Measurements from ENCODE around the gene SYNC. TPM values are rescaled to one million over a fixed set of nuclear protein-coding genes. Genes with fewer than 3 reads are reported as not detected.

Gene SYNC
- 9.1 TPM for total RNA-seq

- intact Hi-C loops (cut with DNase I): no loop called here
- DNase-seq (ENCODE audit: low spot score) (peak; percentile 71), ATAC-seq (peak; percentile 77)
Measured at GRCh38 chr1:32702599-32703478, at the start of gene SYNC. SYNC (minus strand) TSS chr1:32702770; CDS start chr1:32702660, 110 bp downstream.

DNA sequence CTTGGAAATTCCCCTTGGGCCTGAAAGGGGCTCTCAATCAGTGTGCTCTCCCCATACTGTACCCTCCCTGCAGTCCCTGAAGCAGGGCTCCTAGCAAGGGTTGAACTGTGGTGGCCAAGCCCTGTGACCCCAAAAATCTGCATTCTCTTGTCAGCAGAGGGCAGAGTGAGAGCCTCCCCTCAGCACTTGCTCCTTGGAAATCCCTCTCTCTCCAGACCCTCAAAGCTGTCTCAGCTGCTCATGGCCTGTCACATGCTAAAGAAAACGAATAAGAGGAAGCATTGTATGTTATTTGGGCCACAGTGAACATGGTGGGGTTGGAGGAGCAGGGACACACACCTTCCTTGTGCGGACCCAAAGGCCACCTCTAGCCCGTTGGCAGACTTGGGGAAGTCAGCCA, 47.2 kb upstream of the SYNC start:
- ATAC-seq (no peak), DNase-seq (ENCODE audit: low spot score) (no peak)
- intact Hi-C loops (cut with DNase I): no loop called here

DNA sequence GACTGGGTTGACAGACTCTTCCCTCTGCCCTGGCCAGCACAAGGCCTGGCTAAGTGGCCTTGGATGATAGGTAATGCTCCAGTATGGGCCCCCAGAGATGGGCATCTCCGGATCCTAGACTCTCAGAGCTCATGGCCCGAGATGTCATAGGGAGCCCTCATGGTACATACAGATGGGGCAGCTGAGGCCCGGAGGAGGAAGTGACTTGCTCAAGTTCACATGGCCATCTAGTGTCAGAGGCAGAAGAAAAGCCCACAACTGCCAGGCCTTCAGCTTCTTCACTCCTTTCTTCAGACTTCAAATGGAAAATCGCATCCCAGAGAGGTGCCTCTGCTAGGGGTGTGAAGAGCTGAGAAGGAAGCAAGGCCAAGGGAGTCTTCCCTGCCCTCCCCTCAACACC, 46.8 kb upstream of the SYNC start:
- DNase-seq (ENCODE audit: low spot score): no peak
- no peak for ATAC-seq

DNA sequence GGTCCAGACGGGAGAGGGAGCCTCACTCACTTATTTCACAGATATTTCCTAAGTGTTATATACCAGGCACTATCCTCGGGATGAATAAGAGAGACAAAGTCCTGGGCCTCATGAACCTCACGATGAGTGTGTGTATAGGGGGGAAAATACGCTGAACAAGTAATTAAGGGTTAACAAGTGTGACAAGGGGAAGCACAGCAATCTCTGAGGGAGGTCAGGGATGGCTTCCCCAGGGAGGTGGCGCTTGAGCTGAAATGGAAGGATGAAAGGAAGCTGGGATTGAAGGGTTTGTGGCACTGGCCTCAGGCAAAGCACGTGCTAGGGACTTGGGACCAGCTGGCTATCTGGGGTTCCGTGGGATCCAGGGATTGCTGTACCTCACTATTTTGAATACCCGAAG, 46.4 kb upstream of the SYNC start:
- DNase-seq (ENCODE audit: low spot score) (no peak), ATAC-seq (no peak)
- intact Hi-C loops (cut with DNase I): no loop called here

More for the DNA sequence above, 46.8 kb upstream of the SYNC start:
- intact Hi-C loops (cut with DNase I): no loop called here

DNA sequence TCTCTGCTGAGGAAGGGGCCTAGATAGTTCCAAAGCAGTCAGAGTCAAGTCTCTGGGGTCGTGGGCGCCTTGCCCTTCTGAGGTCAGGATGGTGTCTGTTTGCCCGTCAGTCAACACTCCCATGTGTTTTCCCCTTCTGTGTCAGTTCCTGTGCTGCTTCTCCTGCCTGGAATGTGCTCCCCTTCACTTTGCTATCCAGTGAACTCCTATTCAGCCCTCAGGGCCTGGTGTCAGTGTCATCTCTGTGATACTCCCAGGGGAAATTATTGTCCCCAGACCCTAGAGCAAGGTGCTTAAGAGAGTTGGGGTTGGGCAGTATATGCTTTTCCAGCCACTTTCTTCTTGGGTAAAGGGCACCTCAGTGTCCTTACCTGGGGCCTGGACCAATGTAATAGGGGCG, 45.8 kb upstream of the SYNC start:
- intact Hi-C loops (cut with DNase I): no loop called here
- ATAC-seq: no peak
- no peak for DNase-seq (ENCODE audit: low spot score)

DNA sequence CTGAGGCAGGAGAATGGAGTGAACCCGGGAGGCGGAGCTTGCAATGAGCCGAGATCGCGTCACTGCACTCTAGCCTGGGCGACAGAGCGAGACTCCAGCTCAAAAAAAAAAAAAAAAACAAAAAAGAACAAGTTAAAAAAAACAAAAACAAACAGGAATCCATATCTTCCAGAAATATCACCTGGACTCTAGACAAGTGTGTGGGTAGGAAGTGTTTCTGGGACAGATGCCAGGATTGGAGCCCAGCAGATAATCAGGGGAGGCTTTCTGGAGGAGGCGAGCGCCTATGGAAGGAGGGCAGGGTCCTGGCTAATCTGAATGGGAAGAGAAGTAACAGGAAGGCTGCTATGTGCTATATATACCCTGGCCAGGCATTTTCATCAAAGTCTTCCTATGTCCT, 43.6 kb upstream of the SYNC start:
- intact Hi-C loops (cut with DNase I): no loop called here
- no peak for DNase-seq (ENCODE audit: low spot score)
- ATAC-seq: no peak

GRCh38 chr1:32744071-32744425, 41.5 kb upstream of the SYNC start:
- intact Hi-C loops (cut with DNase I): no loop called here
- ATAC-seq: no peak
- no peak for DNase-seq (ENCODE audit: low spot score)

- intact Hi-C loops (cut with DNase I): no loop called here
- ATAC-seq (peak; percentile 3), DNase-seq (ENCODE audit: low spot score) (no peak)
Measured at GRCh38 chr1:32743380-32744070, 41.0 kb upstream of the SYNC start.

- no peak for DNase-seq (ENCODE audit: low spot score)
- ATAC-seq: peak; percentile 48
- intact Hi-C loops (cut with DNase I): no loop called here
Measured at GRCh38 chr1:32742956-32743355, 40.4 kb upstream of the SYNC start.

DNA sequence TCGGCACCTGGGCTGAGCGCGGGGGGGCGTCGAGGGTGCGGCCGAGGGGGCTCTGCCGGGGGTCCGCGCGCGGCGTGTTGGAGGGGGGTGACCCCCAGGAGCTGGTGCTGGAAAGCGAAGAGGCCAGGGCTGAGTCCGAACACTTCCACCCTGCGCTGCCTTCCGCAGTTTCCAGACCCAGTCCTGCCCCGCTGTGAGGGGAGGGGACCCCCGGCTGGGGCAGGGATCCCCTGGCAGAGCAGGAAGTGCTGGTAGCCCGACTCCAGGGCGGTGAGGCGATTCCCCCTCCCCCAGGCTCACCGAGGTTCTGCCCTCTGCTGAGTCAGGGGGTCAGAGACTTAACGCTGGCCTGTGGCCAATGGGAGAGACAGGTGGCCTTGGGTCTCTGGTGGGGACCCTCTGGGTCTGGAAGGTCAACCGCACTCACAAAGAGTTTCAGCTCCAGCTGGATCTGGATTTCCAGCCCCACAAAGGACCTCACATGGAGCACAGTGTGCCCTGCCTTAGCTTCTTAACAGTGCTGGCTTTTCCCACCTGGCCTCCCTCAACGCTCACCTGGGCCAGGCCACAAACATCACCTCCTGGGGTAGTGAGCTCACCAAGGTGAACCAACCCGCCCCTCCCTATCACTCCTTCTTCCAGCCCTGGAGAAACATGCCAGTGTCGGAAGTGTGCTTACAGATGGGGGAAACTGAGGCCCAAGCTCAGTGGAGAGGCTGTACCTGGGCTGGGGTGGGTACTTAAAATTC, 39.8 kb upstream of the SYNC start:
- peak; percentile 50 for ATAC-seq
- intact Hi-C loops (cut with DNase I): no loop called here
- peak; percentile 64 for DNase-seq (ENCODE audit: low spot score)

DNA sequence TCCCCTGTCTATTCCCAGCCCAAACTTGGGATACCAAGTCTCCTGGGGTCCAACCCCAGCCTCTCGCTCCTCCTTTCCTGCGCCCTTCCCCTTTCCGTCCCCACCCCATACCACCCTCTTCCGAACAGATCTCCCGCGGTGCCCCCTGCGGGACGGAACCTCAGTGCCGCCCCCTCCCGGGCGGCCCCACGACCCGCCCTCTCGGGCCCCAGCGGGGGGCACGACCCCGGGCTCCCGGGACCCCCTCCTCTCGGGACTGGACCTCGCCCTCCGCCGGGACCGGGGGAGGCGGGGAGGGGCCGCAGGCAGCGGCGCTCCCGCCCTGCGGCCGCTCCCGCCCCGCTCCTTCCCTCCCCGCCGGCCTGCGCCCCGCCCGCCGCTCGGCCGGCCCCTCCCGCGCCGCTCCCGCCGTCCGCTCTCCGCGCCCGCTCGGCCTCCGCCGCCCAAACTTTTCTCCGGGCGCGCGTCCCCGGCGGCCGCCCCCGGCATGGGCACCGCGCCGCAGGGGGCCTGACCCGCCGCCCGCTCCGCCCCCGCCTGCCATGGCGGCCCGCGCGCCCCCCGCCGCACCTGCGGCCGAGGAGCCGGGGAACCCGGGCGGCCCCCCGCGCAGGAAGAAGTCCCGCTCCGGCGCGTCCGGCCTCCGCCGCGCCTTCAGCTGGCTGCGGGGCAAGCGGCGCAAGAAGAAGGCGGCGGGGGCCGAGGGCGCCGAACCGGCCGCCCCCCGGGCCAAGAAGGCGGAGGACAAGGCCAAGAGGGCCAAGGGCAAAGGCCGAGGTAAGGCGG, 39.0 kb upstream of the SYNC start:
- intact Hi-C loops (cut with DNase I): no loop called here
- DNase-seq (ENCODE audit: low spot score) (no peak), ATAC-seq (peak; percentile 44)

DNA sequence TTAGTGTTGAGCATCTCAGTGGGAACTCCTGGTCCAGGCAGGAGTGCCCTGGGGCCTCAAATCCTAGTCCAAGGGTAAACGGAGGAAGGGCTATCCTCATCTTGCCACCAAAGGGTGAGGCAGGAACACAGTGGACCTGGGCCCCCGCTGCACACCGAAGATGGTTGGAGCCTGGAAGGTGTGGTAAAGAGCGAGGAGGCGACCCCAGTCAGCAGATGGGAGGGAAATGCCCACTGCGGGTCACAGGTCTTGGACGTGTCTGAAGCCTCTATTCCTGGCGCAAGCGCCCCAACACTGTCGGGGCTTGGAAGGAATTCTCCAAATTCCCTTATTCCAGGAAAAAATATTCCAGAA, 38.5 kb upstream of the SYNC start:
- ATAC-seq (no peak), DNase-seq (ENCODE audit: low spot score) (no peak)
- intact Hi-C loops (cut with DNase I): no loop called here

DNA sequence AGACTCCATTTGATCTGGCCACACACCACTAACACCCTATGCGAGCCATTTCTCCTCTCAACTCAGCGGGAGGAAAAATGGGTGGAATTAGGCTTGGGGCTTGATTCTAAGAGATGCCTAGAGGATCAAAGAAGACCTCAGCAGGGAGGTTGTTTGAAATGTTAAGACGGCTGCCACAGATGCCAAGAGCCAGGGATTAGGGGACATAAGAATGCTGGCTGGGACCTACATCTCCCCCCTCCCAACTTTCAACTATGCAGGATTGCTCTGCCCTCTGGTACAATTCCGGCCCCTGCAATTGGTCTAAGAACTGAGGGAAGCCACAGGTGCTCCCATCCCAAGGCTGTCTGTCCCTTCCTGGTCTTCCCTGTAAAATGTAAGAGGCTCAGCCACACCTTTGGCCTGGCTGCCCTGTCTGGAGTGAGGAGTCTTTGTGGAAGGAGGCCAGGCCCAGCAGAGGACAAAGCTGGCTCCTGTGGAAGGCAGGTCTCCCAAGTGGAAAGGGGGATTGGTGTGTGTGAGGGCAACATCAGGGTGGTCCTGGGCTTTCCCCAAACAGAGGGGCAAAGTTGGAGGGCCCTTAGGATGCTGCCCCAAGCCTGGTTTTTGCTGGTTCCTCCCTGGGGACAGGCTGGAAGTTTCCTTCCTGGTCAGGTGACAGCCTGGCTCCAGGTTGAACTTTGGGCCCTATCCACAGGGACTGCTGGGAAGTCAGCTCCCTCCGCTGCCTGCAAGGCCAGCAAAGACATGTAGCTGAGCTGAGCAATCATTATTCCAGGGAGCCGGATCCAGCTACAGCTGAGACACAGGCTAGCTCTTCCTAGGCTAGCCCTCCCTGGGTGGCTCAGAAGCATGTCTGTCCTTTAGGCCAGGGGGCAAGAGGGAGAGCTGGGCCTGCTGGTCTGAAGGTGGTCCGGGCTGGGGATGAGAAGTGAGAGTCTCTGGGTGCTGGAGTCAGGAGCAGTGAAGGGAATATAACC, 34.5 kb upstream of the SYNC start:
- no peak for ATAC-seq
- intact Hi-C loops (cut with DNase I): no loop called here
- DNase-seq (ENCODE audit: low spot score): no peak

DNA sequence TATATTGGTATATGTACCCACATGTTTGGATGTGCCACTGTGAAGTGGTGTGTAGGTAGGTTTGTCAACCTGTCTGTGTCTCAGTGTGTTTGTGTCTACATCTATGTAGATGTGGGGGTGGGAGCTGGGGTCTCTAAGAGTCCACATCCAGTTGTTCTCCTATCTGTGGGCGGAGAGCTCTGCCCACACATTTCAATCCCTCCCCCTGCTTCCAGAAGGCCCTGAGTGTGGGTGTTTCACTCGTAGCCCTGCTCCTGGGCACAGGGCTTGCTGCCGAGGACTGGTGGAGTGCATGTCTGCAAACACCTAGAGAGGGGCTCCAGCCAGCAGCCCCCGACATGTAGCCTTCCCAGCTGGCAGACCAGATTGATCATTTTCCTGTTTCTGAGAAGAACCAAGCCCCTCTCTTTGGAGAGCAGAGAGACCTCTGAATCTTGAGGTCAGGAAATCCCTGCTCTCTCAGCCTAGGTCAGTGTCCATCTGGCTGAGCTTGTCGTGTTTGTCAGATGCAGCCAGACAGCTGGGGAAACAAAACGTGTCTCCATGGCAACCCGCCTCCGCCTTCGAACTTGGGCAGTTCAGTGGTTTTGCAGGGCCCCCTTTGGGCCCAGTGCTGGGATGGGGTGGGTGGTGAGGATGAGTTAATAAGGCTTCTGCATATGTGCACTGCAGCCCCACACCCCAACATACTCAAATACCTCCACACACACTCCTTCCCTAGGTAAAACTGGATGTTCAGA, 31.2 kb upstream of the SYNC start:
- peak; percentile 86 for ATAC-seq
- intact Hi-C loops (cut with DNase I): no loop called here

GRCh38 chr1:32729254-32730046, 26.9 kb upstream of the SYNC start:
- no peak for ATAC-seq
- intact Hi-C loops (cut with DNase I): no loop called here
- DNase-seq (ENCODE audit: low spot score): no peak

More for the DNA sequence above, 31.2 kb upstream of the SYNC start:
- peak; percentile 71 for DNase-seq (ENCODE audit: low spot score)

DNA sequence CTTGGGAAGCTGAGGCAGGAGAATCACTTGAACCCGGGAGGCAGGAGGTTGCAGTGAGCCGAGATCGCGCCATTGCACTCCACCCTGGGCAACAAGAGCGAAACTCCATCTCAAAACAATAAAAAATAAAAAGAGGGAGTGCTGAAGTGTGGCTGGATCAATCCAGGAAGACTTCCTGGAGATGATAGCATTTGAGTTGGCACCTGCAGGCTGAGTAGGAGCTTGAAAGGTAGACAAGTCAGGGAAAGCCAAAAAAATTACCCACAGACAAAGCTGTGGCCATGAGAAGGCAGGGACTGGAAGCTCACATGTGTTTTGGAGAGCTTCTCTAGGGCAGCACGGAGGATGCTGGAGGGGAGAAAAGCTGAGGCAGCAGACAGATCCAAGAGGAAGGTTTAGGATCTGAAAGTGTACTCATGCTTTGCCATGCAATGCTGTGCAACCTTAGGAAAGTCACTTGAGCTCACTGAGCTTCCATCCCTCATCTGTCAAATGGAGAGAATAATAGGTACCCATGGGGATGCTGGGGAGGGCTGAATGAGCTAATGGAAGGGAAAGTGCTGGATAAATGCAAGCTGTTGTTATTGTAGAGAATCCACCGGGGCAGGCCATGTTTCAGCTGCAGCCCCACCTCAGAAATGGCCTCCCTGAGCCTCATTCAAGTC, 26.0 kb upstream of the SYNC start:
- intact Hi-C loops (cut with DNase I): no loop called here
- no peak for ATAC-seq

More for the DNA sequence above, 26.0 kb upstream of the SYNC start:
- no peak for DNase-seq (ENCODE audit: low spot score)

Measured in sciatic nerve (tissue), 2 donors.